GM19455 (cell line): Measurements from ENCODE around the gene ANKRD18A.
"Not testable (repeated sequence)": the region's sequence is repeated elsewhere in the genome, so short reads cannot be mapped to it uniquely, and the experiment has no call there.

Source experiments
- ATAC-seq: cut with Tn5 transposase; IDR thresholded peaks from one replicate; pipeline ENCODE4 v1.9.1; 2021; ENCODE audit not compliant: unreplicated experiment

ANKRD18A gene

GRCh38 chr9:38546497-38547163 is 73.8 kb downstream of the ANKRD18A start:
- not testable (repeated sequence) for ATAC-seq

DNA sequence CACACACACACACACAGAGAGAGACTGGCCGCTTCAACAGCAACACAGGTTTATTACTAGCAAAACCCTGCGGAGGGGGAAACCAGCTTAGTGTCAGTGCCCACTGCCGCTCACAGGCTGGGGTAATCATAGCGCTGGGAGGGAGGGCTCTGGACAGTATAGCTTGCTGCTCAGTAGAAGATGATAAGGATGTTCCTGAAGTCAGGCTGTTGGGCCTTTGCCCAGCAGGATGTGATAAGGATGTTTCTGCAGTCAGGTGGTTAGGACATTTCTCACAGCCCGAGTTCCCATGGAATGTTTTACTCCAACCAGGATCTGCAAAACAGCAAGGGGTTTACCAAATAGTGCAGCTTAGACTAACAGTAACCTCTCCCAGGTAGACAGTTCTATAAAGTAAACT is 79.9 kb downstream of the ANKRD18A start:
- not testable (repeated sequence) for ATAC-seq

DNA sequence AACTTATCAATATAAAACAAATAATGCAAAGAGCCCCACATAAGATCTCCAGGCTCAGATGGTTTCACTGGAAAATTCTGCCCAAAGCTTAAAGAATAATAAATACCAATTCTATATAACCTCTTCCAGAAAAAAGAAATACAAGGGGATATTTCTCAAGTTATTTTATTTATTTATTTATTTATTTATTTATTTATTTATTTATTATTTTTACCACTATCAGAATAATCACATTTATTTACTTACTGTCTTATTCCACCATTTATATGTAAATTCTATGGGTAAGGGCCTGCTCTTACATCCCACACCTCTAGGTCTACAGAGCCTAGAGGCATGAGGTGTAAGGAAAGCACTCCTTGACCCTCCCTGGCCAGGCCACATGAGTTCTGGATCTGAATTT is 91.1 kb downstream of the ANKRD18A start:
- no peak for ATAC-seq

- no peak for ATAC-seq
Measured at GRCh38 chr9:38527503-38527902, 92.9 kb downstream of the ANKRD18A start.

DNA sequence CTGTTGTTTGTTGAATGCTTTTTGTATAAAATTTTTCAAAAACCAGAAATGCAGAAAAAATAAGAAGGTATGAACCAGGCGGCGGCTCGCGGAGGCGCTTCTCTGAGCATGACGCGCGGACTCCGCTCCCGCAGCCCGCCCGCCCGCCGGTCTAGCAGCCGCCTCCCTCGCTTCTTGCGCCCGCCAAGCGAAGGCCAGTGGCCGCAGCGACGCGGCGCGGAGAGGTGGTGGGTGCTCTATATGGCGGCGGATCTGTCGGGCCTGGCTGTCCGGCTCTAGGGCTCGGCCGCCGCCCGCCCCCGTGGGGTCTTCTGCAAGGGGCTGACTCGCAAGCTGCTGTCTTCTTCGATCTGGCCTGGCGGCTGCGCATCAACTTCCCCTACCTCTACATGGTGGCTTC is 93.8 kb downstream of the ANKRD18A start:
- no peak for ATAC-seq

DNA sequence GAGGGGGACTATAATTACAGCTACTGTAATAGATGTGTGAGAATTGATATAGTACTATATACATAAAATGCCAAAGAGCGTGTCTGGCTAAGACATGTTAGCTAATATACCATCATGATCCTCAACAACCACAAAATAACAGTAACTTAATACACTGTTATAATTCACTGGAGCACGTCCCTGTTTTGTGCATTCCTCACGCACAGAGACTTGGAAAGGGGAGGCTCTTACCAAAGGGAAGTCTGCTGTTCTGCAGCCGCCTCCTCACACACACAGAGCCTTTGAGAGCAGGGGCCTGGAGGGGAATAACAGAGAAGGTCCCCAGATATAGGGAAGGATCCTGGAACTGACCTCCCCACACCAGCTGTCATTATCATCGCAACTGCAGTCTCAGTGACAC is 97.3 kb downstream of the ANKRD18A start:
- ATAC-seq: no peak

DNA sequence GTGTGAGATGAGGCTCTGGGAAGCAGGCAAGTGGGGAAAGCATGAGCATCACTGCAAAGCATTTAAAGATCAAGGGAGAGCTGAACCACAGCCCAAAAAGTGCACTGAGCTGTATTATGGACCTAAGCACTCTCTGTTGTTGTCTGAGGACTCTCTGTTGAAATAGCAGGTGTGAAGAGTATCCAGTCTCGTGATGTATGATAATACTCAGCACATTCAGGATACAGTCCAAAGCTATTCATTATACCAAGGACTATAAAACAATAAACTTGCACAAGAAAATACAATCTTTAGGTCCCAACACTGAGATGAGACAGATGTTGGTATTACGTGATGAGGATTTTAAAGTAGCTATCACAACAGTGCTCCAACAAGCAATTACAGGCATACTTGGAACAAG is 98.6 kb downstream of the ANKRD18A start:
- ATAC-seq: no peak
